ENCODE results near the gene TMEM184C. TPM values are rescaled to one million over a fixed set of nuclear protein-coding genes. Genes with fewer than 3 reads are reported as not detected.

Gene TMEM184C
- total and polyA plus RNA-seq, 2 of the 8 experiments (the other 6 are each of a cell fraction or from before 2014, with no cell fraction given), result 11.1 to 42.4 TPM

- H2AK5ac ChIP-seq (ENCODE audit: low read depth, low read length), result no peak overlapping the region
- CTCF ChIA-PET (ENCODE audit: partially characterized antibody), result interaction anchor here (1.0 to 2.1 kb wide), 3 partner anchors 9 to 148 kb away, joined by 4 to 7 read pairs (median 5); no protein-coding TSS in a partner anchor
- 94% methylated on average over 1 of the region's 1 CpG; no CpG with 5 or more reads in 1 of the 2 experiments for WGBS, 2 experiments (ENCODE audit: extremely low coverage in 1 of 2, insufficient coverage in 1 of 2, insufficient read length in 1 of 2, insufficient replicate concordance in 2 of 2, low coverage in 1 of 2, low lambda C conversion rate in 2 of 2, missing lambda C conversion rate in 1 of 2)
- no peak for TF ChIP-seq NANOG (IDR thresholded peaks at IDR 0.05; ENCODE audit: insufficient read depth, low read depth, low read length, poor library complexity, severe bottlenecking)
- no peak for TF ChIP-seq EP300 (IDR thresholded peaks at IDR 0.05; ENCODE audit: borderline replicate concordance in 1 of 2, low read depth in 2 of 2, low read length in 2 of 2)
- TF ChIP-seq GTF2F1 (IDR thresholded peaks at IDR 0.05; ENCODE audit: borderline replicate concordance, low read depth, low read length), result no peak
- no peak for TF ChIP-seq BCL11A (IDR thresholded peaks at IDR 0.05; ENCODE audit: low read depth in 2 of 2, low read length in 2 of 2)
- TF ChIP-seq ATF3 (IDR thresholded peaks at IDR 0.05; ENCODE audit: insufficient read depth, low read depth, low read length), result no peak
- no peak for TF ChIP-seq CHD2 (IDR thresholded peaks at IDR 0.05; ENCODE audit: low read length)
- TF ChIP-seq TAF7 (optimal IDR thresholded peaks at IDR 0.05; ENCODE audit: borderline replicate concordance, low read depth, low read length), result no peak
- no peak for TF ChIP-seq SAP30 (IDR thresholded peaks at IDR 0.05; ENCODE audit: insufficient read depth, insufficient replicate concordance, low read length)
- TF ChIP-seq USF2 (IDR thresholded peaks at IDR 0.05; ENCODE audit: low read length), result no peak
- TF ChIP-seq EGR1 (IDR thresholded peaks at IDR 0.05; ENCODE audit: borderline replicate concordance, low read depth, low read length), result no peak
- no peak for TF ChIP-seq CBX8 (IDR thresholded peaks at IDR 0.05; ENCODE audit: borderline replicate concordance, low read depth, low read length)
- no peak for TF ChIP-seq KDM1A (IDR thresholded peaks at IDR 0.05; ENCODE audit: borderline replicate concordance, low read length)
Observed at GRCh38 chr4:147717878-147718277, 100.7 kb downstream of the TMEM184C start.

More at GRCh38 chr4:147717878-147718277, 100.7 kb downstream of the TMEM184C start:
- POLR2A ChIA-PET (ENCODE audit: partially characterized antibody), result no interaction called here
- Histone ChIP-seq H2AFZ (ENCODE audit: low read length) (no peak overlapping the region), H4K20me1 (replicated peaks in 1 of 2; ENCODE audit: control insufficient read depth in 1 of 2, insufficient read depth in 2 of 2, low read length in 2 of 2) (no peaks in the 10 kb centered on the region), H2BK15ac (ENCODE audit: low read length) (no peak overlapping the region), H2BK120ac (replicated peaks; ENCODE audit: low read depth, low read length) (no peak overlapping the region), H3K79me2 (ENCODE audit: control insufficient read depth in 1 of 2, insufficient read depth in 2 of 2, low read length in 2 of 2) (no peaks in the 10 kb centered on the region), H3K4me3 (ENCODE audit: extremely low read depth in 1 of 4, insufficient read depth in 2 of 4, low read depth in 3 of 4, low read length in 4 of 4) (no peak overlapping the region), H3K27me3 (replicated peaks in 1 of 4; ENCODE audit: control insufficient read depth in 3 of 4, extremely low read depth in 1 of 4, insufficient read depth in 3 of 4, low read length in 3 of 4) (no peaks in the 10 kb centered on the region), H3K14ac (ENCODE audit: insufficient read length) (no peak overlapping the region), H2BK12ac (ENCODE audit: low read depth, low read length) (no peak overlapping the region), H3K9ac (replicated peaks in 1 of 4; ENCODE audit: extremely low read depth in 1 of 4, low read depth in 3 of 4, low read length in 3 of 4) (no peak overlapping the region), H3K79me1 (ENCODE audit: low read depth, low read length) (no peaks in the 10 kb centered on the region), H4K5ac (ENCODE audit: insufficient read length, low read depth, low read length) (no peak overlapping the region), H3K4ac (replicated peaks; ENCODE audit: insufficient read length, low read depth, low read length) (no peak overlapping the region), H2BK5ac (ENCODE audit: low read depth, low read length) (no peak overlapping the region), H3K4me2 (ENCODE audit: insufficient read depth in 1 of 2, low read depth in 2 of 2, low read length in 2 of 2) (no peak overlapping the region), H3K18ac (ENCODE audit: extremely low read depth, low read length) (no peak overlapping the region), H3K36me3 (ENCODE audit: control insufficient read depth in 2 of 4, insufficient read depth in 4 of 4, low read length in 3 of 4) (no peaks in the 10 kb centered on the region), H4K91ac (replicated peaks; ENCODE audit: insufficient read length, low read length) (no peak overlapping the region), H3K23me2 (ENCODE audit: low read depth, low read length) (no peaks in the 10 kb centered on the region), H3K9me3 (ENCODE audit: insufficient read depth in 2 of 2, low read depth in 1 of 2, low read length in 1 of 2) (no peaks in the 10 kb centered on the region), H3K56ac (replicated peaks; ENCODE audit: insufficient read length, low read depth, low read length) (no peak overlapping the region), H3K27ac (ENCODE audit: low read depth, low read length) (no peak overlapping the region), H2BK20ac (ENCODE audit: low read length) (no peak overlapping the region), H3K4me1 (replicated peaks in 1 of 4; ENCODE audit: control insufficient read depth in 3 of 4, insufficient read depth in 4 of 4, low read length in 3 of 4) (no peaks in the 10 kb centered on the region), H3K23ac (ENCODE audit: insufficient read length) (no peak overlapping the region), H4K8ac (ENCODE audit: extremely low read depth, insufficient read depth, low read length) (no peak overlapping the region)
- DNase-seq (ENCODE audit: low read depth in 1 of 2, low spot score in 2 of 2), result no peak
- FAIRE-seq, result no peak

Measured in H1 (cell line).